GM03348 (cell line): ENCODE results near the gene PSMD1.
"Not testable (repeated sequence)": the region's sequence is repeated elsewhere in the genome, so short reads cannot be mapped to it uniquely, and the experiment has no call there.

Source experiments
- DNase-seq: peaks from one replicate; pipeline ENCODE4 v3.0.0; 2012; ENCODE audit warnings: low spot score

Gene PSMD1

GRCh38 chr2:231115651-231116050 lies 59.0 kb downstream of the PSMD1 start:
- DNase-seq: no peak

- no peak for DNase-seq
These were observed 60.5 kb downstream of the PSMD1 start for GRCh38 chr2:231117148-231117547.

- no peak for DNase-seq
These were observed 61.4 kb downstream of the PSMD1 start for GRCh38 chr2:231117922-231118613.

GRCh38 chr2:231118614-231118942 lies 61.9 kb downstream of the PSMD1 start:
- no peak for DNase-seq

- DNase-seq: no peak
These were observed 66.8 kb downstream of the PSMD1 start for GRCh38 chr2:231123362-231123898.

- DNase-seq: no peak
These were observed 68.3 kb downstream of the PSMD1 start, which contains the start of gene HTR2B for GRCh38 chr2:231124838-231125568. Gene HTR2B, minus strand, starts transcription at chr2:231125042. Its CDS starts 1,278 bp downstream, at chr2:231123764.

GRCh38 chr2:231126123-231126522 lies 69.5 kb downstream of the PSMD1 start:
- DNase-seq: no peak

- DNase-seq: no peak
These were observed 70.8 kb downstream of the PSMD1 start for GRCh38 chr2:231127480-231127879.

- no peak for DNase-seq
These were observed 71.3 kb downstream of the PSMD1 start for GRCh38 chr2:231127936-231128335.

- no peak for DNase-seq
These were observed 71.9 kb downstream of the PSMD1 start for GRCh38 chr2:231128541-231128940.

GRCh38 chr2:231129216-231129615 lies 72.5 kb downstream of the PSMD1 start:
- DNase-seq: no peak

GRCh38 chr2:231130336-231131056 lies 73.8 kb downstream of the PSMD1 start:
- DNase-seq: no peak

GRCh38 chr2:231132129-231132528 lies 75.5 kb downstream of the PSMD1 start:
- DNase-seq: peak; percentile 24

- no peak for DNase-seq
These were observed 76.9 kb downstream of the PSMD1 start for GRCh38 chr2:231133365-231134099.

- DNase-seq: no peak
These were observed 78.4 kb downstream of the PSMD1 start for GRCh38 chr2:231134910-231135655.

GRCh38 chr2:231138699-231139098 lies 82.0 kb downstream of the PSMD1 start:
- DNase-seq: no peak

GRCh38 chr2:231139796-231140195 lies 83.1 kb downstream of the PSMD1 start:
- DNase-seq: no peak

GRCh38 chr2:231140808-231141207 lies 84.1 kb downstream of the PSMD1 start:
- DNase-seq: not testable (repeated sequence)

GRCh38 chr2:231144896-231145295 lies 88.2 kb downstream of the PSMD1 start:
- DNase-seq: no peak

GRCh38 chr2:231146665-231147064 lies 90.0 kb downstream of the PSMD1 start:
- peak; percentile 50 for DNase-seq
